Measurements from ENCODE around the gene PHLPP1. TPM values are rescaled to one million over a fixed set of nuclear protein-coding genes. Genes with fewer than 3 reads are reported as not detected.

PHLPP1 gene
- total and polyA plus RNA-seq, 2 experiments from 2014 or later = 15.7 to 73.6 TPM

DNA sequence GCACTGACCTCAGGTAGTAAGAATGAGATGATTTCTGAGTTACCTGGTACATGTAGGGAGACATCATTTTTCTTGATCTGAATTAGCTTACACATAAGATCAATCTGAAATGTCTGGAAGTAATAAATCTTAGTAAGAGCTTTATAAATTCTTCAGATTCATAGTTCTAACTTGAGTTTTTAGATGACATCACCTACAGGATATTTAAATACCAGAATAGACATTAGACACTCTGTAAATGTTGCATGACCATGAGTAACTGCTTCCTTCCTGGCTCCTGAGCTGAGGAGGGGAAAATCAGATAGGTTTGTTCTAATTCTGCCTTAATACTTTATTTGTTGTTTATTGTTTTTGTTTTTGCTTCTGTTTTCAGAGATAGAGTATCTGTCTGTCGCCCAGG is 181.8 kb downstream of the PHLPP1 start:
- Histone ChIP-seq H3F3A (replicated peaks; ENCODE audit: low read depth) (no peaks in the 10 kb centered on the region), H3K27me3 (ENCODE audit: insufficient read depth) (no peaks in the 10 kb centered on the region), H3K4me3 (no peak overlapping the region), H3K36me3 (ENCODE audit: insufficient read depth) (no peaks in the 10 kb centered on the region; the same call in none of the 2 replicates), H4K20me1 (replicated peaks; ENCODE audit: insufficient read depth) (no peaks in the 10 kb centered on the region), H2AFZ (no peak overlapping the region), H3K79me2 (replicated peaks; ENCODE audit: insufficient read depth) (peaks cover 6% of the 10 kb centered on the region; the same call in 1 of the 2 replicates), H3K4me2 (no peak overlapping the region), H3K4me1 (ENCODE audit: insufficient read depth) (peaks cover 18% of the 10 kb centered on the region), H3K9me2 (ENCODE audit: insufficient read depth) (no peaks in the 10 kb centered on the region), H3K27ac (ENCODE audit: low read depth) (no peak overlapping the region)
- peaks cover 18% of the 10 kb centered on the region for H3K4me1 Mint-ChIP-seq
- TF ChIP-seq JUNB (IDR thresholded peaks at IDR 0.05; ENCODE audit: unreplicated experiment) (no peak), STAT1 (IDR thresholded peaks at IDR 0.05; ENCODE audit: unreplicated experiment) (no peak), POLR2AphosphoS5 (IDR thresholded peaks at IDR 0.05; ENCODE audit: low read depth) (no peak), EZH2phosphoT487 (IDR thresholded peaks at IDR 0.05; ENCODE audit: unreplicated experiment) (no peak)
- TF ChIP-seq, protein P1, sequence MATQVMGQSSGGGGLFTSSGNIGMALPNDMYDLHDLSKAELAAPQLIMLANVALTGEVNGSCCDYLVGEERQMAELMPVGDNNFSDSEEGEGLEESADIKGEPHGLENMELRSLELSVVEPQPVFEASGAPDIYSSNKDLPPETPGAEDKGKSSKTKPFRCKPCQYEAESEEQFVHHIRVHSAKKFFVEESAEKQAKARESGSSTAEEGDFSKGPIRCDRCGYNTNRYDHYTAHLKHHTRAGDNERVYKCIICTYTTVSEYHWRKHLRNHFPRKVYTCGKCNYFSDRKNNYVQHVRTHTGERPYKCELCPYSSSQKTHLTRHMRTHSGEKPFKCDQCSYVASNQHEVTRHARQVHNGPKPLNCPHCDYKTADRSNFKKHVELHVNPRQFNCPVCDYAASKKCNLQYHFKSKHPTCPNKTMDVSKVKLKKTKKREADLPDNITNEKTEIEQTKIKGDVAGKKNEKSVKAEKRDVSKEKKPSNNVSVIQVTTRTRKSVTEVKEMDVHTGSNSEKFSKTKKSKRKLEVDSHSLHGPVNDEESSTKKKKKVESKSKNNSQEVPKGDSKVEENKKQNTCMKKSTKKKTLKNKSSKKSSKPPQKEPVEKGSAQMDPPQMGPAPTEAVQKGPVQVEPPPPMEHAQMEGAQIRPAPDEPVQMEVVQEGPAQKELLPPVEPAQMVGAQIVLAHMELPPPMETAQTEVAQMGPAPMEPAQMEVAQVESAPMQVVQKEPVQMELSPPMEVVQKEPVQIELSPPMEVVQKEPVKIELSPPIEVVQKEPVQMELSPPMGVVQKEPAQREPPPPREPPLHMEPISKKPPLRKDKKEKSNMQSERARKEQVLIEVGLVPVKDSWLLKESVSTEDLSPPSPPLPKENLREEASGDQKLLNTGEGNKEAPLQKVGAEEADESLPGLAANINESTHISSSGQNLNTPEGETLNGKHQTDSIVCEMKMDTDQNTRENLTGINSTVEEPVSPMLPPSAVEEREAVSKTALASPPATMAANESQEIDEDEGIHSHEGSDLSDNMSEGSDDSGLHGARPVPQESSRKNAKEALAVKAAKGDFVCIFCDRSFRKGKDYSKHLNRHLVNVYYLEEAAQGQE (IDR thresholded peaks at IDR 0.05; ENCODE audit: unreplicated experiment) = no peak
- TF ChIP-seq, protein P2, sequence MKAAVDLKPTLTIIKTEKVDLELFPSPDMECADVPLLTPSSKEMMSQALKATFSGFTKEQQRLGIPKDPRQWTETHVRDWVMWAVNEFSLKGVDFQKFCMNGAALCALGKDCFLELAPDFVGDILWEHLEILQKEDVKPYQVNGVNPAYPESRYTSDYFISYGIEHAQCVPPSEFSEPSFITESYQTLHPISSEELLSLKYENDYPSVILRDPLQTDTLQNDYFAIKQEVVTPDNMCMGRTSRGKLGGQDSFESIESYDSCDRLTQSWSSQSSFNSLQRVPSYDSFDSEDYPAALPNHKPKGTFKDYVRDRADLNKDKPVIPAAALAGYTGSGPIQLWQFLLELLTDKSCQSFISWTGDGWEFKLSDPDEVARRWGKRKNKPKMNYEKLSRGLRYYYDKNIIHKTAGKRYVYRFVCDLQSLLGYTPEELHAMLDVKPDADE (IDR thresholded peaks at IDR 0.05) = no peak
- TF ChIP-seq, protein P3, sequence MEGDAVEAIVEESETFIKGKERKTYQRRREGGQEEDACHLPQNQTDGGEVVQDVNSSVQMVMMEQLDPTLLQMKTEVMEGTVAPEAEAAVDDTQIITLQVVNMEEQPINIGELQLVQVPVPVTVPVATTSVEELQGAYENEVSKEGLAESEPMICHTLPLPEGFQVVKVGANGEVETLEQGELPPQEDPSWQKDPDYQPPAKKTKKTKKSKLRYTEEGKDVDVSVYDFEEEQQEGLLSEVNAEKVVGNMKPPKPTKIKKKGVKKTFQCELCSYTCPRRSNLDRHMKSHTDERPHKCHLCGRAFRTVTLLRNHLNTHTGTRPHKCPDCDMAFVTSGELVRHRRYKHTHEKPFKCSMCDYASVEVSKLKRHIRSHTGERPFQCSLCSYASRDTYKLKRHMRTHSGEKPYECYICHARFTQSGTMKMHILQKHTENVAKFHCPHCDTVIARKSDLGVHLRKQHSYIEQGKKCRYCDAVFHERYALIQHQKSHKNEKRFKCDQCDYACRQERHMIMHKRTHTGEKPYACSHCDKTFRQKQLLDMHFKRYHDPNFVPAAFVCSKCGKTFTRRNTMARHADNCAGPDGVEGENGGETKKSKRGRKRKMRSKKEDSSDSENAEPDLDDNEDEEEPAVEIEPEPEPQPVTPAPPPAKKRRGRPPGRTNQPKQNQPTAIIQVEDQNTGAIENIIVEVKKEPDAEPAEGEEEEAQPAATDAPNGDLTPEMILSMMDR (conservative IDR thresholded peaks at IDR 0.05; ENCODE audit: low read depth in 2 of 2) = no peak
- TF ChIP-seq, protein P4, sequence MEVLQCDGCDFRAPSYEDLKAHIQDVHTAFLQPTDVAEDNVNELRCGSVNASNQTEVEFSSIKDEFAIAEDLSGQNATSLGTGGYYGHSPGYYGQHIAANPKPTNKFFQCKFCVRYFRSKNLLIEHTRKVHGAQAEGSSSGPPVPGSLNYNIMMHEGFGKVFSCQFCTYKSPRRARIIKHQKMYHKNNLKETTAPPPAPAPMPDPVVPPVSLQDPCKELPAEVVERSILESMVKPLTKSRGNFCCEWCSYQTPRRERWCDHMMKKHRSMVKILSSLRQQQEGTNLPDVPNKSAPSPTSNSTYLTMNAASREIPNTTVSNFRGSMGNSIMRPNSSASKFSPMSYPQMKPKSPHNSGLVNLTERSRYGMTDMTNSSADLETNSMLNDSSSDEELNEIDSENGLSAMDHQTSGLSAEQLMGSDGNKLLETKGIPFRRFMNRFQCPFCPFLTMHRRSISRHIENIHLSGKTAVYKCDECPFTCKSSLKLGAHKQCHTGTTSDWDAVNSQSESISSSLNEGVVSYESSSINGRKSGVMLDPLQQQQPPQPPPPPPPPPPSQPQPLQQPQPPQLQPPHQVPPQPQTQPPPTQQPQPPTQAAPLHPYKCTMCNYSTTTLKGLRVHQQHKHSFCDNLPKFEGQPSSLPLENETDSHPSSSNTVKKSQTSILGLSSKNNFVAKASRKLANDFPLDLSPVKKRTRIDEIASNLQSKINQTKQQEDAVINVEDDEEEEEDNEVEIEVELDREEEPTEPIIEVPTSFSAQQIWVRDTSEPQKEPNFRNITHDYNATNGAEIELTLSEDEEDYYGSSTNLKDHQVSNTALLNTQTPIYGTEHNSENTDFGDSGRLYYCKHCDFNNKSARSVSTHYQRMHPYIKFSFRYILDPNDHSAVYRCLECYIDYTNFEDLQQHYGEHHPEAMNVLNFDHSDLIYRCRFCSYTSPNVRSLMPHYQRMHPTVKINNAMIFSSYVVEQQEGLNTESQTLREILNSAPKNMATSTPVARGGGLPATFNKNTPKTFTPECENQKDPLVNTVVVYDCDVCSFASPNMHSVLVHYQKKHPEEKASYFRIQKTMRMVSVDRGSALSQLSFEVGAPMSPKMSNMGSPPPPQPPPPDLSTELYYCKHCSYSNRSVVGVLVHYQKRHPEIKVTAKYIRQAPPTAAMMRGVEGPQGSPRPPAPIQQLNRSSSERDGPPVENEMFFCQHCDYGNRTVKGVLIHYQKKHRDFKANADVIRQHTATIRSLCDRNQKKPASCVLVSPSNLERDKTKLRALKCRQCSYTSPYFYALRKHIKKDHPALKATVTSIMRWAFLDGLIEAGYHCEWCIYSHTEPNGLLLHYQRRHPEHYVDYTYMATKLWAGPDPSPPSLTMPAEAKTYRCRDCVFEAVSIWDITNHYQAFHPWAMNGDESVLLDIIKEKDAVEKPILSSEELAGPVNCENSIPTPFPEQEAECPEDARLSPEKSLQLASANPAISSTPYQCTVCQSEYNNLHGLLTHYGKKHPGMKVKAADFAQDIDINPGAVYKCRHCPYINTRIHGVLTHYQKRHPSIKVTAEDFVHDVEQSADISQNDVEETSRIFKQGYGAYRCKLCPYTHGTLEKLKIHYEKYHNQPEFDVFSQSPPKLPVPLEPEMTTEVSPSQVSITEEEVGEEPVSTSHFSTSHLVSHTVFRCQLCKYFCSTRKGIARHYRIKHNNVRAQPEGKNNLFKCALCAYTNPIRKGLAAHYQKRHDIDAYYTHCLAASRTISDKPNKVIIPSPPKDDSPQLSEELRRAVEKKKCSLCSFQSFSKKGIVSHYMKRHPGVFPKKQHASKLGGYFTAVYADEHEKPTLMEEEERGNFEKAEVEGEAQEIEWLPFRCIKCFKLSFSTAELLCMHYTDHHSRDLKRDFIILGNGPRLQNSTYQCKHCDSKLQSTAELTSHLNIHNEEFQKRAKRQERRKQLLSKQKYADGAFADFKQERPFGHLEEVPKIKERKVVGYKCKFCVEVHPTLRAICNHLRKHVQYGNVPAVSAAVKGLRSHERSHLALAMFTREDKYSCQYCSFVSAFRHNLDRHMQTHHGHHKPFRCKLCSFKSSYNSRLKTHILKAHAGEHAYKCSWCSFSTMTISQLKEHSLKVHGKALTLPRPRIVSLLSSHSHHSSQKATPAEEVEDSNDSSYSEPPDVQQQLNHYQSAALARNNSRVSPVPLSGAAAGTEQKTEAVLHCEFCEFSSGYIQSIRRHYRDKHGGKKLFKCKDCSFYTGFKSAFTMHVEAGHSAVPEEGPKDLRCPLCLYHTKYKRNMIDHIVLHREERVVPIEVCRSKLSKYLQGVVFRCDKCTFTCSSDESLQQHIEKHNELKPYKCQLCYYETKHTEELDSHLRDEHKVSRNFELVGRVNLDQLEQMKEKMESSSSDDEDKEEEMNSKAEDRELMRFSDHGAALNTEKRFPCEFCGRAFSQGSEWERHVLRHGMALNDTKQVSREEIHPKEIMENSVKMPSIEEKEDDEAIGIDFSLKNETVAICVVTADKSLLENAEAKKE (CRISPR knock-in tag; IDR thresholded peaks at IDR 0.05) = no peak
- H3K27ac Mint-ChIP-seq = no peak overlapping the region
- peaks cover 55% of the 10 kb centered on the region for H3K36me3 Mint-ChIP-seq (ENCODE audit: low read depth)
- no peak for ATAC-seq
- H3K27me3 Mint-ChIP-seq (ENCODE audit: insufficient read depth, low read depth, poor library complexity) = peaks cover 1% of the 10 kb centered on the region
- no peaks in the 10 kb centered on the region for H3K9me3 Mint-ChIP-seq
- H3K4me3 Mint-ChIP-seq = no peak overlapping the region
- DNase-seq (ENCODE audit: low spot score) = no peak
